ENCODE results near the gene ALPI.
A peak's percentile ranks its signal among the peaks of the same experiment; 100 is the strongest.
"Not testable (repeated sequence)": the region's sequence is repeated elsewhere in the genome, so short reads cannot be mapped to it uniquely, and the experiment has no call there.

GRCh38 chr2:232440220-232441018 lies 15.5 kb upstream of the ALPI start:
- not testable (repeated sequence) for TF ChIP-seq ZNF501 (tag by site-specific recombination; IDR thresholded peaks at IDR 0.05); ZNF707 (tag by site-specific recombination; IDR thresholded peaks at IDR 0.05); PBX3 (CRISPR knock-in tag; IDR thresholded peaks at IDR 0.05); ZNF580 (tag by site-specific recombination; IDR thresholded peaks at IDR 0.05); ZNF843 (tag by site-specific recombination; IDR thresholded peaks at IDR 0.05); ZNF274 (IDR thresholded peaks at IDR 0.05; ENCODE audit: low read length); ZNF274 (tag by site-specific recombination; IDR thresholded peaks at IDR 0.05; ENCODE audit: borderline replicate concordance); PRDM10 (tag by site-specific recombination; IDR thresholded peaks at IDR 0.05); ZNF280D (tag by site-specific recombination; IDR thresholded peaks at IDR 0.05); BCL11B (tag by site-specific recombination; IDR thresholded peaks at IDR 0.05; ENCODE audit: low read depth); ELK4 (IDR thresholded peaks at IDR 0.05; ENCODE audit: borderline replicate concordance, low read depth, low read length)
- TF ChIP-seq CTCF (tag by site-specific recombination; IDR thresholded peaks at IDR 0.05), result peak; percentile 95
